ENCODE data around the gene PEMT. TPM values are rescaled to one million over a fixed set of nuclear protein-coding genes. Genes with fewer than 3 reads are reported as not detected.
A peak's percentile ranks its signal among the peaks of the same experiment; 100 is the strongest.

The PEMT gene
- total RNA-seq, 1 donor from 2014 or later, result 24.7 TPM

DNA sequence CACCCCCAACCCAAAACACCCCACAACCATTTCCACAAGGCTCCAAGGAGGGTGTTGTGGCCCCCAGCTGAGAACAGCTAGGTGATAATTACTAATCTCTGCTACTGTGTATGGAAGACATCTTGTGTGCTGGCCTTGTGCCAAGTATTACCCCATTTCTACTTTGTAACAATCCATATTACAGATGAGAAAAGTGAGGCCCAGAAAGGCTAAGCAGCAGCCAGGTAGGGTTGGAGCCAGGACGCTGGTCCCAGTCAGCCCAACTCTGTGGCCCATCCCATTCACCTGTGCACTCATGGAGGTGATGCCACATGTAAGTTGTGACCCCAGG lies 12.4 kb upstream of the PEMT start:
- no peak for DNase-seq

- no peak for DNase-seq
Measured at GRCh38 chr17:17603178-17603894, 11.8 kb upstream of the PEMT start.

DNA sequence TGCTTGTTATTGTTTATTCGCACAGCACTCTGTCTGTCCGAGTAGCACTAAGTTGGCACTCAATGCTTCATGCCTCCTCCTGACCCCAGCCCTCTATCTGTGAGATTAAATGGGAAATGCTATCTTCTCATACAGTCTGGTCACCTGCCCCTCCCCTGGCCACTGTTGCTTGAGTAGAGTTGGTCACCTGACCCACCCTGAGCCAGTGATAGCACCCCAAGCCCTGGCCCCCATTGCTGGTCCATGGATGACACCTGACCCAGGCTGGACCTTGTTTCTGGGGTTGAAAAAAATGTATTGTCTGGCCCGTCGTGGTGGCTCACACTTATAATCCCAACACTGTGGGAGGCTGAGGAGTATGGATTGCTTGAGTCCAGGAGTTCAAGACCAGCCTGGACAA lies 8.5 kb upstream of the PEMT start:
- no peak for DNase-seq

DNA sequence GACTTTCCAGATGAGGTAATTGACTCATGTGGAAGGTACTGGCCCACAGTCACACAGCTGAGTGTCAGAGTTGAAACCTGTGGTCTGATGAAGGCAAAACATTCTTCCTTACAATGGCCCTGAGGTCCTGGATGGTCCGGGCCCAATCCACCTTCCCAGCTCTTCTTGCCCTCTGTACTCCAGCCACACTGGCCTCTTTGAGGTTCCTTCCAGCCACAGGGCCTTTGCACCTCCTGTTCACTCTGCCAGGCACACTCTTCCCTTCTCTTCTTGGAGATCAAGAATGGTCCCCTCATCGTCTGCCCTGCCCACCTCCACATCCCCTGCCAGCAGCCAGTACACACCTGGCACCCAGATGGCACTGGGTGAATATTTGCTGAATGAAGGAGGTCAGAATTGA lies 6.5 kb upstream of the PEMT start:
- DNase-seq, result no peak

- no peak for DNase-seq
Measured at GRCh38 chr17:17595755-17596154, 4.2 kb upstream of the PEMT start.

DNA sequence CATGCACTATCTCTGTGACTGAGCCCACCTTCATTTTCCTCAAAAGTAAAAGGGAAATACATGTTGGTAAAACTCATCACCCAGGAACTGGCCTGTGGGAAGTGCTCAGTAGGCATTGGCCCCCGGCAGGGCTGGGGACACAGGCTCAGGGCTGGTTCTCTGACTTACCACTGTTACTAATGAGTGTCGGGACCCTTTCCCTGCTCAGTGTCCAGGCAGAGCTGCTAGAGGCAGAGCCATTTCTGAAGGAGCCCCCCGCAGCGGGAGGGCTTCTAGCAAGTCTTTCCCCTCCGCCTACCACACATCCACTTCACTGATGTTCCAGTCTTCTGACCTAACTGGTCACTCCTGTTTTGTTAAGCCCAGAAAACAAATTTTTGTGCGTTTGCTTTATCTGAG lies 1.7 kb upstream of the PEMT start:
- no peak for DNase-seq

DNA sequence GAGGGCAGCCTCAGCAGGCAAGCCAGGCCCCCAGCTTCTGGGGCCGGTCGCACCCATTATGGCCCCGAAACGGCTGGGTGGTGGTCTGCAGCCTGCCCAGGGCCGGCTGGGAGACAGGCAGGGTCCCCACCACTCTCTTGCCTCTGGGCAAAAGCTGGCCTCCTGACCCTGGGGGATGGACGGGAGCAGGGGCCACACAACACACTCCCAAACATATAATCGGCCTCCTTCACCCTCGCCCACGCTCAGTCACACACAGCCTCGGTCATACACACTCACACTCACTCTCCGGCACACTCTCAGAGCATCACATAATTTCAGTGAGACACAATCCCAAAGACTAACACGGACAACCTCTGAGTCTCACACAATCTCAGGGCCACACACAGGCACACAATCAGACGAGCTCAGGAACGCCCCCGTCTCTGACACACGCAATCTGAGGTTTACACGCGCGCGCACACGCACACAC lies 589 bp downstream of the PEMT start:
- no peak for DNase-seq

DNA sequence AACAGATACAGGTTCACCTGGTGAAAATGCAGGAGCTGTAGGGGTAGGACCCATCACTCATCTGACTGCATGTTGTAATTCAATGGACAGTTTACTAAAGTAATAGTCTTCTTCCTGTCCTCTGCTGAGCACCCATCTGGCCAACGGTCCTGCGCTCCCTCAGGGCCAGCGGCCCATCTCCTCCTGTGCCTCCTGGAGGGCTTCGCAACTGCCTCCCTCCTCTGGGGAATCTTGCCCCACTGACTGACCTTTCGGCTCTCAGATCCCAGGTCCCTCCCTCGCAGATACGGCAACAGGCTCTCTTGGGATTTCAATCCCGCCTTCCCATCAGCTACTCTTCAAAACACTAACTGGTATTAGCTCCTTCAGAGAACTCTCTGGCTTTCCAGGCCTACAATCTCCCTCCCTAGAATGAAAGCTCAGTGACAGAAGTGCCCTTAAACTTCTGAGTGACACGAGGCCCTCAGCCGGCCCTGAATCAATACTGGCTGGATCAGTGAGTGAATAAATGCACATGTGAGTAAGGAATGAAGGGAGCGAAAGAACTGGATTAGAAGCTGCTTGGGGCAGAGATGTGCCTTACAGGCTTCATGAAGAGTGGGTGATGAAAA lies 1.3 kb downstream of the PEMT start:
- no peak for DNase-seq

- DNase-seq, result no peak
Measured at GRCh38 chr17:17587614-17588337, 3.7 kb downstream of the PEMT start.

GRCh38 chr17:17582372-17582771 lies 9.1 kb downstream of the PEMT start:
- DNase-seq, result no peak

DNA sequence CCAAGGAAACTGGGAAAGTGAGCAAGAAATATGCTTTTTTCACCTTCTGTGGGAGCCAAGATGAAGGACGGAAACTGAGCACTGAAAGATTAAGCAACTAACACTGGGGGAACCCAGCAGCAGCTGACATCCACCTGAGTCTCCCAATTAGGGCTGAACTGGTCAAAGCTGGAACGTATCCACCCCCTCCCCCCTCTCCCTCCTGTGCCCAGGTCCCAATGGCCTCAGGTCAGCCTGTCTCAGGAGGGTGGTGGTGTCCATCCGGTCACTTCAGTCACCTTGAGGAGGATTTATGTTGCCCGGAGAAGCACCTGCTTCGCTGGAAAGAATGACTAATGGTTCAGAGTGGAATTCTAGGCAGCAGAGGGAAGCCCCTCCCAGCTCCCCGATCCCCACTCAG lies 10.0 kb downstream of the PEMT start:
- DNase-seq, result no peak

GRCh38 chr17:17580662-17581470 lies 10.6 kb downstream of the PEMT start:
- peak; percentile 22 for DNase-seq

DNA sequence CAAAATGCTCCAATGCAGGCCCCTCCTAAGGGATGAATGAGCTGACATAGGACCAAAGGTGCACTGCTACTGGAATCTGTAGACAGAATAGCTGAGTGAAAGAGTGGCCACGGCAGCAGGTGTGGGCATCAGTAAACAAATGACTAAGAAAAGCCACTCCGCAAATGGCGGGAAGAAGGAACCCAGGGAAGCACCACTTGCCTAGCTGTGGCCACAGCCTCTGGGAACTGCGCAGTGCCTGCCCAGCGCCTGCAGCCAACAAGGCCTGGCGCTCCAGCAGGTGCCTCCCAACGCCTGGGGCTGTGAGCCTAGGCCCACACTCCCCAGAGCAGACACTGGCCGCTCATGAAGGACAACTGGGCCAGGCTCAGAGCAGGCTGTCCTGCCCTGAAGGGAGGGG lies 11.8 kb downstream of the PEMT start:
- no peak for DNase-seq

- DNase-seq, result no peak
Measured at GRCh38 chr17:17577373-17577772, 14.1 kb downstream of the PEMT start.

- DNase-seq, result no peak
Measured at GRCh38 chr17:17576772-17577234, 14.7 kb downstream of the PEMT start.

GRCh38 chr17:17575360-17576251 lies 15.9 kb downstream of the PEMT start:
- DNase-seq, result no peak

- no peak for DNase-seq
Measured at GRCh38 chr17:17573912-17574311, 17.6 kb downstream of the PEMT start.

DNA sequence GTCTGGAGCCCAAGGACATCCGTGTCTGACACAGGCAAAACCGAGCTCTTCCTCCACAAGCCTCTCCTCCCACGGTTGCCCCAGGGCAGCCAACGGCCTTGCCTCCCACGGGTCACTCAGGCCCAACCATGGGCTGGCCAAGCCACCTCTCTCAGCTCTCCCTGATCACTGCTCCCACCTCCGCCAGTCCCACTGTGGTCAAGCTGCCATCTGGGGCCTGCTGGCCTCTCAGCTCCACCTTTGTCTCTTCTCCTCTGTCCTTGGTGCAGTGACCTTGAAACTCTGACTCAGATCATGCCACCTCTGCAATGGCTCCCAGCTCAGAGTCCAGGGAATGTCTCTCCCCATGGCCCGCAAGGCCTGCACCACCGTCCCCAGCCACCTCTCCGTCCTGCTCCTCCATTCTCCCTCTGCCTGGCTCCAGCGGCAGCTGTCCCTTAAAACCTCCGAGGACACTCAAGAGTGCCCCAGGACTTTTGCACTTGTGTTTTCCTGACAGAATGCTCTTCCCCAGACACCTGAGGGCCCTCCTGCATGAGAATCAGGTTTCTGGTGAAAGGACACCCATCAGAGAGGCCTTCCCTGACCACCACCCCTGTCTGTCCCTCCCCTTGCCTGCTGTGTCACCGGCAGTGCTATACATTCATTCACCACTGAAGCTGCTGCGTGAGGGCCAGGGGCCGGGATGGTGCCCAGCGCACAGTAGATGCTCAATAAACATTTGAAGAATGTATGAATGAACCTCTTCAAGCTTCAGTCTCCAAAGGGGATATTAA lies 19.3 kb downstream of the PEMT start:
- no peak for DNase-seq

GRCh38 chr17:17570798-17571716 lies 20.5 kb downstream of the PEMT start:
- no peak for DNase-seq
